Psoas muscle (tissue), 8 donors: ENCODE results near the gene BAIAP2. TPM values are rescaled to one million over a fixed set of nuclear protein-coding genes. Genes with fewer than 3 reads are reported as not detected.

Source experiments
- ATAC-seq, 4 donors: fragments of 200-7000 bp; cut with Tn5 transposase; one replicate each; pipeline ENCODE4 v1.9.1; 2020; ENCODE audit warnings: moderate library complexity in 3 of 4, mild to moderate bottlenecking in 2 of 4
- DNase-seq, 2 donors: peaks; one replicate each; pipeline ENCODE4 v3.0.0-alpha.2; 2020
- H3K27ac ChIP-seq: fragments of 200-600 bp; one replicate; pipeline ENCODE4 v1.8.0; 2022
- H3K27me3 ChIP-seq, 3 donors: fragments of 200-600 bp in 1 of 3; one replicate each; pipeline versions ENCODE4 v1.6.1 to v1.8.0; 2013 to 2022; ENCODE audit warnings: low read length in 2 of 3, mild to moderate bottlenecking in 2 of 3, moderate library complexity in 1 of 3; ENCODE audit not compliant: insufficient read depth in 3 of 3
- H3K36me3 ChIP-seq, 2 donors: fragments of 200-600 bp in 1 of 2; one replicate each; pipeline versions ENCODE4 v1.6.1 to v1.8.0; 2013 to 2022; ENCODE audit warnings: low read depth in 1 of 2, mild to moderate bottlenecking in 1 of 2, moderate library complexity in 1 of 2; ENCODE audit not compliant: insufficient read depth in 1 of 2
- H3K4me1 ChIP-seq: fragments of 200-600 bp; one replicate; pipeline ENCODE4 v1.8.0; 2022
- H3K4me3 ChIP-seq: fragments of 200-600 bp; one replicate; pipeline ENCODE4 v1.8.0; 2022; ENCODE audit warnings: mild to moderate bottlenecking
- H3K9me3 ChIP-seq: fragments of 200-600 bp; one replicate; pipeline ENCODE4 v1.8.0; 2022
- WGBS, 3 donors: extraction: QIAGEN DNeasy Blood & Tissue Kit; methylation state at CpG; one replicate each; pipeline versions ENCODE4 v1.1.6 to v1.1.7; 2013; 5-methylcytosine and 5-hydroxymethylcytosine counted together
- intact Hi-C, 2 donors: fragments of 100-400 bp; cut with DNase I; formaldehyde crosslinking; loops; one replicate each; pipeline versions ENCODE4 v1.11.0 to v1.14.2; 2022
- polyA plus RNA-seq, 3 donors: library from polyadenylated mRNA; stranded (reverse); fragments of 200-250 nt; gene quantifications; one replicate each; pipeline ENCODE4 v1.2.3, GENCODE V29; 2013
- total RNA-seq, 4 donors: library from RNA; stranded (reverse); fragmentation: NEBNext Ultra II Directional in 2 of 4; extraction: Animal tissue kit (Norgen Biotek cat#: 25700) in 2 of 4; gene quantifications; one replicate each; pipeline versions ENCODE4 v1.2.1 to v1.2.4, GENCODE V29; 2021 to 2023
- TF ChIP-seq, protein P1 (sequence below): fragments of 200-600 bp; IDR thresholded peaks from one replicate; pipeline ENCODE4 v1.8.0; 2022; ENCODE audit warnings: antibody characterized with exemption
- donor health status: healthy with polysubstance abuse.
- donor health status: DM: no; HTN: no; CAD: no; lungs with moderate emphysema.
- donor health status: Bipolar disorder and iron deficiency.
- donor health status: healthy.
- donor health status: DM: yes; HTN: yes; CAD: no.
- donor health status: DM: no; HTN: no; CAD: no.
- donor health status: DM: no; HTN: no; CAD: no.
- donor health status: DM: yes; HTN: yes; CAD: no.

The BAIAP2 gene
- total and polyA plus RNA-seq, 7 donors = 3.9 to 28.9 (median 8.6) TPM

DNA sequence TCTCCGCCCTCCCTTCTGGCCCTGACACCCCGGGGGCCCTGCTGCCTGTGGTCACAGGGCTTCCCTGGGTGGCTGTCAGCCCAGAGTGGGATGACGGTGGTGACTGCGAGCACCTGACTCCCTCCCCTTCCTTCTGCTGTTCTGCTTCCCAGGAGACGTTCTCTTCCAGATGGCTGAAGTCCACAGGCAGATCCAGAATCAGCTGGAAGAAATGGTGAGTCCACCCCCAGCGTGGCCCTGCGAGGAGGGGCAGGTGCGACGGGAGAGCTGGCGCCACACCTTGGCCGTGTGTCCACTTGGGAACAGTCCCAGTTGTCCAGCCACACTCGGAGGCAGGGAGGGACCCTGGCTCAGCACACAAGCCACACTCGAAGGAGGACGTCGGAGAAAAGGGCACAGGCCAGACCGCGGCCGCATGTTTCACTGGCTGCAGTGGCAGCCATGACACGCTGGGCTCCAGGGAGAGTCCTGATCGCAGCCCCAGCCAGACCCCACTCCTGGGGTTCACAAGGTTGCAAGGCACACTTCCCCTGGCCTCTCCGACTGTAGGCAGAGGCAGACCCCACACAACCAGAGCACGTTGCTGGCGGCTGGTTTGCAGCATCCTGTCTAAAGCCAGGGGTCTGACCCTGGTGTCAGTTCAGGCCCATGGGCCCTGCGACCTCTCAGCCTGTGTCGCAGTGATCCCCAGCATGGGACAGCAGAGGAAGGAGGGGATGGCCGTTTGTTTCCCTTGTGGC, 49.9 kb downstream of the BAIAP2 start:
- Histone ChIP-seq H3K27me3 (no peaks in the 10 kb centered on the region), H3K27ac (peak overlapping the region; percentile 32), H3K36me3 (no peaks in the 10 kb centered on the region), H3K4me1 (peaks cover 34% of the 10 kb centered on the region), H3K4me3 (no peak overlapping the region), H3K9me3 (no peaks in the 10 kb centered on the region)
- DNase-seq = peak; percentile 60 to 89
- TF ChIP-seq, protein P1, sequence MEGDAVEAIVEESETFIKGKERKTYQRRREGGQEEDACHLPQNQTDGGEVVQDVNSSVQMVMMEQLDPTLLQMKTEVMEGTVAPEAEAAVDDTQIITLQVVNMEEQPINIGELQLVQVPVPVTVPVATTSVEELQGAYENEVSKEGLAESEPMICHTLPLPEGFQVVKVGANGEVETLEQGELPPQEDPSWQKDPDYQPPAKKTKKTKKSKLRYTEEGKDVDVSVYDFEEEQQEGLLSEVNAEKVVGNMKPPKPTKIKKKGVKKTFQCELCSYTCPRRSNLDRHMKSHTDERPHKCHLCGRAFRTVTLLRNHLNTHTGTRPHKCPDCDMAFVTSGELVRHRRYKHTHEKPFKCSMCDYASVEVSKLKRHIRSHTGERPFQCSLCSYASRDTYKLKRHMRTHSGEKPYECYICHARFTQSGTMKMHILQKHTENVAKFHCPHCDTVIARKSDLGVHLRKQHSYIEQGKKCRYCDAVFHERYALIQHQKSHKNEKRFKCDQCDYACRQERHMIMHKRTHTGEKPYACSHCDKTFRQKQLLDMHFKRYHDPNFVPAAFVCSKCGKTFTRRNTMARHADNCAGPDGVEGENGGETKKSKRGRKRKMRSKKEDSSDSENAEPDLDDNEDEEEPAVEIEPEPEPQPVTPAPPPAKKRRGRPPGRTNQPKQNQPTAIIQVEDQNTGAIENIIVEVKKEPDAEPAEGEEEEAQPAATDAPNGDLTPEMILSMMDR = no peak
- intact Hi-C loops = loop anchor here (5.0 kb wide), 1 partner anchor 48 kb away; the partner anchor contains the start of gene BAIAP2 (in 2 of the 2)
- WGBS, 3 donors = 33 to 36% (median 34%) methylated on average over 26 of the region's 26 CpGs
- ATAC-seq = peak; percentile 75 to 86 (median 84)

- WGBS, 3 donors = 74 to 80% (median 78%) methylated on average over 20 of the region's 20 CpGs
- no peaks in the 10 kb centered on the region for H3K27me3 ChIP-seq
- H3K9me3 ChIP-seq = no peaks in the 10 kb centered on the region
- H3K4me1 ChIP-seq = peaks cover 34% of the 10 kb centered on the region
- ATAC-seq (no peak), DNase-seq (no peak)
- TF ChIP-seq, protein P1 = no peak
- intact Hi-C loops = no loop called here
- no peak overlapping the region for H3K27ac ChIP-seq
- no peak overlapping the region for H3K4me3 ChIP-seq
- no peaks in the 10 kb centered on the region for H3K36me3 ChIP-seq
Measured at GRCh38 chr17:81085420-81085911, 50.5 kb downstream of the BAIAP2 start.

DNA sequence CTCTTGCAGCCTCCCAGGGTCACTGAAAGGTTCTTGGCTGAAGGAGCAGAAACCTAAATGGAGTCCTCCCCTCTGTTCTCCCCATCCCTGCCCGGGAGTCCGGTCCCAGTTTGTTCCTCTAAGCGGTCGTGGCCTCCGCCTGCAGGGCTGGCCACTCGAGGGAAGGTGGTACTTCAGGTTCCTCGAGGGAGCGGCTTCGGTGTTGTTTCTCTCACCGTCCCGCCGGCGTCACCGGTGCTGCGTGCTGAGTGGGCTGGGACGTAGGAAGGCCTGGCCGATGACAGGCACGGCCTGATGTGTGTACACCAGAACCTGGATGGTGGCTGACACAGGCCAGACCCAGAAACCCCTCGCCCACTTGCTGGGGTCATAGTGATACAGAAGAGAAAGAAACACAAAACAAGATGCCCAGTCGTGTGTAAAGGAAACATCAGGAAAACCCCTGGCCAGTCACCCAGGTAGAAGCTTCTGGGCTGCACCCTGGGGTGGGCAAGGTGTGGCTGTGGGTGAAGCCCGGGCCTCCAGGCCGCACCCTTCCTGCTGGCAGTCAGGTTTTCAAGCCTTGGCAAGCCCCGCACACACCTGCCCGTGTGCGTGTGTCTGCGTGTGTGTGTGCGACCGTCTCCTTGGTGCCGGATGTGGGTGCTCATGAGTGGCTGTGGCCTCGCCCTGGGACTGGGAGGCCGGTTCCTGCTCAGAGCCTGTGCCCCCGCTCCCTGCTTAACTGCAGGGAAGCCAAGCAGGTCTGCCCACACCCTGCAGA, 52.0 kb downstream of the BAIAP2 start:
- no peaks in the 10 kb centered on the region for H3K36me3 ChIP-seq
- no peak for DNase-seq
- 92 to 95% (median 92%) methylated on average over 32 of the region's 32 CpGs for WGBS, 3 donors
- H3K9me3 ChIP-seq = no peaks in the 10 kb centered on the region
- no peak overlapping the region for H3K4me3 ChIP-seq
- TF ChIP-seq, protein P1 = no peak
- H3K4me1 ChIP-seq = peaks cover 30% of the 10 kb centered on the region
- intact Hi-C loops = no loop called here
- ATAC-seq = no peak
- H3K27me3 ChIP-seq = no peaks in the 10 kb centered on the region
- H3K27ac ChIP-seq = no peak overlapping the region

- no peaks in the 10 kb centered on the region for H3K9me3 ChIP-seq
- ATAC-seq = no peak
- no peak overlapping the region for H3K27ac ChIP-seq
- DNase-seq = peak; percentile 61 to 75
- intact Hi-C loops = loop anchor here (10.0 kb wide), 2 partner anchors 206 to 666 kb away; no protein-coding TSS in a partner anchor
- no peak overlapping the region for H3K4me3 ChIP-seq
- H3K4me1 ChIP-seq = peaks cover 14% of the 10 kb centered on the region
- 61 to 76% (median 63%) methylated on average over 23 to 26 of the region's 26 CpGs for WGBS, 3 donors
- TF ChIP-seq, protein P1 = no peak
- no peaks in the 10 kb centered on the region for H3K36me3 ChIP-seq
- peaks cover 0 to 8% (median 0%) of the 10 kb centered on the region in 3 donors for H3K27me3 ChIP-seq
Measured at GRCh38 chr17:81090361-81091136, 55.6 kb downstream of the BAIAP2 start.
